OCI-LY1 (cell line): ENCODE data around the gene CEMIP.

Experiments used
- H2AFZ ChIP-seq: fragments of 200-600 bp; sonication (generic), shearing (Covaris generic); 2 replicates; pipeline ENCODE4 v1.6.0; 2014; ENCODE audit warnings: antibody characterized with exemption, mild to moderate bottlenecking, low read length
- H3F3A ChIP-seq: fragments of 200-600 bp; sonication (generic), shearing (Covaris generic); 2 replicates; pipeline ENCODE4 v1.6.0; 2014; ENCODE audit warnings: mild to moderate bottlenecking, antibody characterized with exemption, low read length, moderate library complexity; ENCODE audit not compliant: insufficient read depth
- H3K27ac ChIP-seq: fragments of 200-600 bp; sonication (generic); 2 replicates; pipeline ENCODE4 v1.5.1; 2014; ENCODE audit warnings: low read length, mixed run types, mild to moderate bottlenecking, low read depth; ENCODE audit not compliant: poor library complexity, severe bottlenecking
- H3K27me3 ChIP-seq: fragments of 200-600 bp; sonication (generic); 2 replicates; pipeline ENCODE4 v1.6.0; 2014; ENCODE audit warnings: antibody characterized with exemption, mild to moderate bottlenecking, low read length, moderate library complexity; ENCODE audit not compliant: insufficient read depth
- H3K36me3 ChIP-seq: fragments of 200-600 bp; sonication (generic); 2 replicates; pipeline ENCODE4 v1.6.1; 2014; ENCODE audit warnings: mild to moderate bottlenecking, antibody characterized with exemption, low read length, moderate library complexity, mixed read lengths; ENCODE audit not compliant: insufficient read depth
- H3K4me1 ChIP-seq: fragments of 200-600 bp; sonication (generic); 2 replicates; pipeline ENCODE4 v1.5.1; 2014; ENCODE audit warnings: mild to moderate bottlenecking, low read length, moderate library complexity; ENCODE audit not compliant: insufficient read depth, severe bottlenecking
- H3K4me2 ChIP-seq: fragments of 200-600 bp; sonication (generic), shearing (Covaris generic); 2 replicates; pipeline ENCODE4 v1.6.1; 2014; ENCODE audit warnings: low read length
- H3K4me3 ChIP-seq: fragments of 200-600 bp; sonication (generic); 2 replicates; pipeline ENCODE4 v1.5.1; 2014; ENCODE audit warnings: low read length, low read depth, mild to moderate bottlenecking, mixed read lengths; ENCODE audit not compliant: poor library complexity, severe bottlenecking
- H3K79me2 ChIP-seq: fragments of 200-600 bp; shearing (Covaris generic); 2 replicates; pipeline ENCODE4 v1.6.1; 2016; ENCODE audit warnings: mixed run types, low read length, mixed read lengths; ENCODE audit not compliant: insufficient read depth
- H3K9ac ChIP-seq: fragments of 200-600 bp; sonication (generic), shearing (Covaris generic); 2 replicates; pipeline ENCODE4 v1.6.1; 2014; ENCODE audit warnings: mild to moderate bottlenecking, low read length, mixed read lengths
- H3K9me2 ChIP-seq: fragments of 200-600 bp; sonication (generic), shearing (Covaris generic); 2 replicates; pipeline ENCODE4 v1.6.1; 2014; ENCODE audit warnings: low read depth, mild to moderate bottlenecking, low read length, mixed read lengths
- H3K9me3 ChIP-seq: fragments of 200-600 bp; shearing (Covaris generic); 2 replicates; pipeline ENCODE4 v1.6.1; 2014; ENCODE audit warnings: low read length, mixed read lengths
- H4K20me1 ChIP-seq: fragments of 200-600 bp; sonication (generic), shearing (Covaris generic); 2 replicates; pipeline ENCODE4 v1.6.0; 2016; ENCODE audit warnings: mild to moderate bottlenecking, low read length; ENCODE audit not compliant: insufficient read depth
- EZH2 ChIP-seq: fragments of 200-600 bp; sonication (generic), shearing (Covaris generic); IDR thresholded peaks from 2 replicates; pipeline ENCODE4 v1.8.0; 2017; ENCODE audit warnings: borderline replicate concordance, mixed run types, mild to moderate bottlenecking, antibody characterized with exemption, low read length, moderate library complexity, mixed read lengths
- TF ChIP-seq, protein P1 (sequence below): fragments of 200-600 bp; sonication (generic), shearing (Covaris generic); IDR thresholded peaks from 2 replicates; pipeline ENCODE4 v1.5.1; 2017; ENCODE audit warnings: mild to moderate bottlenecking, antibody characterized with exemption, low read length, moderate library complexity, mixed read lengths

Gene CEMIP

DNA sequence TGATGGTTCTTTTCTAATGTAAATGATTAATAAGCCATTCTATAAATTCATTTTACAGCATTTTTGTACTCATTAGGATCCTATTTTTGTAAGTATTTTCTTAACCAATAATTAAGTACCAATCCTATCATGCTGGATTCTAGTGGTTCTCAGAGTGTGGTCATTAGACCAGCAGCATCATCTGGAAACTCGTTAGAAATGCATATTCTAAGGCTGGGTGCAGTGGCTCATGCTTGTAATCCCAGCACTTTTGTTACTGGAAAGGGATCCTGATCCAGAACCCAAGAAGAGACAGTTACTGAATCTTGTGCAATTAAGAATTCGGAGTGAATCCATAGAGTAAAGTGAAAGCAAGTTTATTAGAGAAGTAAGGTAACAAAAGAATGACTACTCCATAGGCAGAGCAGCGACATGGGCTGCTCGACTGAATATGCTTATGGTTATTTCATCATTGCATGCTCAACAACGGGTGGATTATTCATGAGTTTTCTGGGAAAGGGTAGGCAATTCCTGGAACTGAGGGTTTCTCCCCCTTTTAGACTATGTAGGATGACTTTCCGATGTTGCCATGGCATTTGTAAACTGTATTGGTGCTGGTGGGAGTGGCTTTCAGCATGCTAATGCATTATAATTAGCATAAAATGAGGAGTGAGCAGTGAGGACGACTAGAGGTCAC, 9.9 kb upstream of the CEMIP start:
- Histone ChIP-seq H3K4me2 (no peak overlapping the region), H3K79me2 (no peaks in the 10 kb centered on the region), H3K9me2 (no peaks in the 10 kb centered on the region), H3K27ac (no peak overlapping the region), H2AFZ (no peak overlapping the region), H3K9ac (no peak overlapping the region), H3K9me3 (no peaks in the 10 kb centered on the region), H3K4me3 (no peak overlapping the region), H3K27me3 (no peaks in the 10 kb centered on the region; the same call in 1 of the 2 replicates), H3K36me3 (no peaks in the 10 kb centered on the region), H3F3A (no peaks in the 10 kb centered on the region), H4K20me1 (no peaks in the 10 kb centered on the region), H3K4me1 (no peaks in the 10 kb centered on the region)
- TF ChIP-seq, protein P1, sequence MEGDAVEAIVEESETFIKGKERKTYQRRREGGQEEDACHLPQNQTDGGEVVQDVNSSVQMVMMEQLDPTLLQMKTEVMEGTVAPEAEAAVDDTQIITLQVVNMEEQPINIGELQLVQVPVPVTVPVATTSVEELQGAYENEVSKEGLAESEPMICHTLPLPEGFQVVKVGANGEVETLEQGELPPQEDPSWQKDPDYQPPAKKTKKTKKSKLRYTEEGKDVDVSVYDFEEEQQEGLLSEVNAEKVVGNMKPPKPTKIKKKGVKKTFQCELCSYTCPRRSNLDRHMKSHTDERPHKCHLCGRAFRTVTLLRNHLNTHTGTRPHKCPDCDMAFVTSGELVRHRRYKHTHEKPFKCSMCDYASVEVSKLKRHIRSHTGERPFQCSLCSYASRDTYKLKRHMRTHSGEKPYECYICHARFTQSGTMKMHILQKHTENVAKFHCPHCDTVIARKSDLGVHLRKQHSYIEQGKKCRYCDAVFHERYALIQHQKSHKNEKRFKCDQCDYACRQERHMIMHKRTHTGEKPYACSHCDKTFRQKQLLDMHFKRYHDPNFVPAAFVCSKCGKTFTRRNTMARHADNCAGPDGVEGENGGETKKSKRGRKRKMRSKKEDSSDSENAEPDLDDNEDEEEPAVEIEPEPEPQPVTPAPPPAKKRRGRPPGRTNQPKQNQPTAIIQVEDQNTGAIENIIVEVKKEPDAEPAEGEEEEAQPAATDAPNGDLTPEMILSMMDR: no peak
- no peak for TF ChIP-seq EZH2

DNA sequence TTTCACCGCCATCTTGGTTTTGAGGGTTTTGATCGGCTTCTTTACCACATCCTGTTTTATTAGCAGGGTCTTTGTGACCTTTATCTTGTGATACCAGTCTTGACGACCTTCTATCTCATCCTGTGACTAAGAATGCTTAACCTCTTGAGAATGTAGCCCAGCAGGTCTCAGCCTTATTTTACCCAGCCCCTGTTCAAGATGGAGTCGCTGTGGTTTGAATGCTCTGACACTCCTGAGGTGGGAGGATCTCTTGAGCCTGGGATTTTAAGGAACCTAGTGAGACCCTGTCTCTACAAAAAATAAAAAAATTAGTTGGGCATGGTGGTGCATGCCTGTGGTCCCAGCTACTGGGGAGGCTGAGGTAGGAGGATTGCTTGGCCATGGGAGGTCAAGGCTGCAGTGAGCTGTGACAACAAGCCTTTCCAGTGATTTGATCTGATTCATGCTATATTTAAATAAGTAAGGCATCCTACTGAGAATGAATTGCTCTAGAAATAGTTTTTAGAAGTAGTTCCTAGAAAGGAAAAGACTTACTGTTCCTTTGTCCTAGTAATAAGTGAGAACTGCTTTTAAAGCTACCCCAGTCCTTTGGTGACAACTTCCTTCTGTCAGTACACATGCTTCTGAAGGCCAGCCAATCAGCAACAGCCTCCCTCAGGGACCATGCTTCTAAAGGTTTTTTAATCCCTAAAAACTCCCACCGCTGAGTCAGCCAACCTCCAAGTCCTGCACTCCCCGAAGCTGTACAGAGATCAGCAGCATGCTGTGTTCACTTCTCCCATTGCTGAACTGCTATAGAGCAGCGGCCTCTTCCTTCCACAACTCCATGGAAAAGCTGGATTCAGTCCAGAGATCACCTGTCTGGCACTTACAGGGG, 9.1 kb upstream of the CEMIP start:
- no peaks in the 10 kb centered on the region for H4K20me1 ChIP-seq
- H3K36me3 ChIP-seq: no peaks in the 10 kb centered on the region
- H3K9me2 ChIP-seq: no peaks in the 10 kb centered on the region
- no peak for TF ChIP-seq EZH2
- TF ChIP-seq, protein P1: no peak
- no peak overlapping the region for H3K9ac ChIP-seq
- no peaks in the 10 kb centered on the region for H3F3A ChIP-seq
- no peaks in the 10 kb centered on the region for H3K4me1 ChIP-seq
- no peak overlapping the region for H3K4me2 ChIP-seq
- H3K27me3 ChIP-seq: no peaks in the 10 kb centered on the region; the same call in 1 of the 2 replicates
- H3K9me3 ChIP-seq: no peaks in the 10 kb centered on the region
- H3K4me3 ChIP-seq: no peak overlapping the region
- no peak overlapping the region for H2AFZ ChIP-seq
- no peak overlapping the region for H3K27ac ChIP-seq
- no peaks in the 10 kb centered on the region for H3K79me2 ChIP-seq

DNA sequence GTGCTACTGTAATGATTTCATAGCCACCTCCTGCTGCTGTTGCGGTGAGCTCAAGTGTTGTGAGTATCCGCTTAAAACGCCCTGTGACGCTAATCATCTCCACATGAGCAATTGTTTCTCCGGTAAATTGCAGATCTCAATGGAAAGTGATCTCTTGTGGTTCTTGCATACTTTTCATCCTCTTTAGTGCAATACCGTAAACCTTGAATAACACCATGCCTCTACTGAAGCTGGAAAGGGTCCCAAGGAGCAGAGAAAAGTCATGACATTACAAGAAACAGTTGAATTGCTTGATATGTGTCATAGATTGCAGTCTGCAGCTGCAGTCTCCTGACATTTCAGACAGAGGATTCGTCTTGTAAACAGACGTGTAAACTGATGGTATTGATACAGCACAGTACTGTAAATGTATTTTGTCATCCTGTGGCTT, 6.0 kb upstream of the CEMIP start:
- H3K9ac ChIP-seq: no peak overlapping the region
- no peak overlapping the region for H3K4me2 ChIP-seq
- no peaks in the 10 kb centered on the region for H3K9me3 ChIP-seq
- H3K36me3 ChIP-seq: no peaks in the 10 kb centered on the region
- H3F3A ChIP-seq: no peaks in the 10 kb centered on the region
- no peak overlapping the region for H2AFZ ChIP-seq
- H3K79me2 ChIP-seq: no peaks in the 10 kb centered on the region
- H3K9me2 ChIP-seq: no peaks in the 10 kb centered on the region
- H3K27ac ChIP-seq: no peak overlapping the region
- H4K20me1 ChIP-seq: no peaks in the 10 kb centered on the region
- no peak overlapping the region for H3K4me3 ChIP-seq
- 0 out of 2 replicates have a peak, but pooled peaks cover under 1% of the 10 kb centered on the region for H3K27me3 ChIP-seq
- no peaks in the 10 kb centered on the region for H3K4me1 ChIP-seq
- TF ChIP-seq EZH2: no peak
- TF ChIP-seq, protein P1: no peak
